ENCODE data around the gene RNF123.
"Not testable (repeated sequence)": the region's sequence is repeated elsewhere in the genome, so short reads cannot be mapped to it uniquely, and the experiment has no call there.

The RNF123 gene

DNA sequence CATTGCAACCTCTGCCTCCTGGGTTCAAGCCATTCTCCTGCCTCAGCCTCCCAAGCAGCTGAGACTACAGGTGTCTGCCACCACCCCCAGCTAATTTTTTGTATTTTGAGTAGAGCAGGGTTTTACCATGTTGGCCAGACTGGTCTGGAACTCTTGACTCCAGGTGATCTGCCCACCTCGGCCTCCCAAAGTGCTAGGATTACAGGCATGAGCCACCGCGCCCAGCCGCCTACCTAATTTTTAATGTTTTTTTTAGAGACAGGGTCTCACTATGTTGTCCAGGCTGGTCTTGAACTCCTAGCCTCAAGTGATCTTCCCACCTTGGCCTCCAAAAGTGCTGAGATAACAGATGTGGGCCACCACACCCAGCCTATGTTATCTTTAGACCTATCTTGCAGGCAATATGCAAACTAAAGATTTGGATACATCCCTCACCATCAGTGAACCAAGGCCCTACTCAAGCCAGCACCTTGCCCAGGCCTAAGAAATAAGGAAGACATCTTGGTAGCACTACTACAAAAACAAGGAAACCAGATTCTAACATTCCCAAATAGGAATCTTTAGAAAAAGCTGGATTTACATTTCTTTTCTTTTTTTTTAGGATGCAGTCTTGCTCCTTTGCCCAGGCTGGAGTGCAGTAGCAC, 40.7 kb downstream of the RNF123 start:
- Mint-ChIP-seq H3K9me3 (no peaks in the 10 kb centered on the region), H3K4me3 (no peak overlapping the region), H3K27ac (no peak overlapping the region), H3K36me3 (ENCODE audit: low read depth) (peaks cover 90% of the 10 kb centered on the region), H3K4me1 (ENCODE audit: low read depth) (peaks cover 8% of the 10 kb centered on the region), H3K27me3 (no peaks in the 10 kb centered on the region)
- intact Hi-C loops (cut with micrococcal nuclease): loop anchor here (10.0 kb wide), 1 partner anchor 55 kb away; the partner anchor contains the start of gene IP6K1

DNA sequence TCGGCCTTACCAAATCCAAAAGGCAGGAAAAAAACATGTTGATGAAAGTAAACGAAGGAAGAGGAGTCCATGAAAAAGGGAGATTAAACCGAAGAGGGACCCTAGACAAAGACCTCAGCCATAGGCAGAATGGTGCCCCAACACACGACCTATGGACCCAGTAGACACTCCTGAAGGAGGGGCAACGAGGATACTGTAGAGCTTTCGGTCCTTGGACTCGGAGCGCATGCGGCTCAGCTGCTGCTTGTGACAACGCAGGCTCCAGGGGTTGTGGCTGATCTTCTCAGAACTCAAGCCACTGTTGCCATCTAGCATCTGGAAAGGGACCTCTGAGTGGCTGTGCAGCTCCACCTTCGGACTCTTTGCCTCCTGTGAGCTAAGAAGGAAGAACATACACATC, 43.2 kb downstream of the RNF123 start:
- Mint-ChIP-seq H3K4me1 (ENCODE audit: low read depth) (no peaks in the 10 kb centered on the region), H3K9me3 (no peaks in the 10 kb centered on the region), H3K27ac (no peak overlapping the region), H3K27me3 (no peaks in the 10 kb centered on the region), H3K4me3 (no peak overlapping the region), H3K36me3 (ENCODE audit: low read depth) (peaks cover 89% of the 10 kb centered on the region)
- intact Hi-C loops (cut with micrococcal nuclease): no loop called here

DNA sequence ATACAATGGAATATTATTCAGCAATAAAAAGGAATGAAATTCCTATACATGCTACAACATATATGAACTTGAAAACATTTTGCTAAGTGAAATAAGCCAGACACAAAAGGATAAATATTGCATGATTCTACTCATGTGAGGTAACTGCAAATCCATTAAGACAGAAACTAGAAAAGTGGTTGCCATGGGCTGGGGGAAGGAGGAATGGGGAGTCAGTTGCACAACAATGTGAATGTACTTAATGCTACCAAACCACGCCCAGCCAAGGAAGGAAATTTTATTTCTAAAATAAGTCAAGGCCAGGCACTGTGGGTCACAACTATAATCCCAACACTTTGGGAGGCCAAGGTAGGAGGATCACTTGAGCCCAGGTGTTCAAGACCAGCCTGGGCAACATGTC, 44.2 kb downstream of the RNF123 start:
- Mint-ChIP-seq H3K9me3 (no peaks in the 10 kb centered on the region), H3K4me1 (ENCODE audit: low read depth) (no peaks in the 10 kb centered on the region), H3K36me3 (ENCODE audit: low read depth) (peaks cover 89% of the 10 kb centered on the region), H3K27me3 (no peaks in the 10 kb centered on the region), H3K27ac (no peak overlapping the region), H3K4me3 (no peak overlapping the region)
- intact Hi-C loops (cut with micrococcal nuclease): no loop called here

DNA sequence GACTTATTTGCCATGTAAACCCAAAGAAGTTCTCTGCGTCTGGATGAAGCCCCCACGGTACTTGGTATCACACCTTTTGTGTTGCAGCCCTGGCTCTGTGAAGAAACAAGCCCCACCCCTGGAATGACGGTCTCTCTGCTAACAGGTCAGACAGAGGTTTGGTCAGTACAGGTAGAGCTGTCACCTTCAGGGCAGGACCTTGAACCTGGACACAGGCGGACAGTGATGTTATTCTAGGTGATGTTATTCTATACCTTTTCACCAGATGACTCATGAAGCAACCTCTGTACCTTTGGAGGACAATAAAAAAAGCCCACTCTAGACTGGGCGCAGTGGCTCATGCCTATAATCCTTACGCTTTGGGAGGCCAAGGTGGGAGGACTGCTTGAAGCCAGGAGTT, 45.4 kb downstream of the RNF123 start:
- intact Hi-C loops (cut with micrococcal nuclease): no loop called here
- Mint-ChIP-seq H3K27ac (no peak overlapping the region), H3K4me3 (no peak overlapping the region), H3K4me1 (ENCODE audit: low read depth) (no peaks in the 10 kb centered on the region), H3K36me3 (ENCODE audit: low read depth) (peaks cover 94% of the 10 kb centered on the region), H3K9me3 (no peaks in the 10 kb centered on the region), H3K27me3 (no peaks in the 10 kb centered on the region)

DNA sequence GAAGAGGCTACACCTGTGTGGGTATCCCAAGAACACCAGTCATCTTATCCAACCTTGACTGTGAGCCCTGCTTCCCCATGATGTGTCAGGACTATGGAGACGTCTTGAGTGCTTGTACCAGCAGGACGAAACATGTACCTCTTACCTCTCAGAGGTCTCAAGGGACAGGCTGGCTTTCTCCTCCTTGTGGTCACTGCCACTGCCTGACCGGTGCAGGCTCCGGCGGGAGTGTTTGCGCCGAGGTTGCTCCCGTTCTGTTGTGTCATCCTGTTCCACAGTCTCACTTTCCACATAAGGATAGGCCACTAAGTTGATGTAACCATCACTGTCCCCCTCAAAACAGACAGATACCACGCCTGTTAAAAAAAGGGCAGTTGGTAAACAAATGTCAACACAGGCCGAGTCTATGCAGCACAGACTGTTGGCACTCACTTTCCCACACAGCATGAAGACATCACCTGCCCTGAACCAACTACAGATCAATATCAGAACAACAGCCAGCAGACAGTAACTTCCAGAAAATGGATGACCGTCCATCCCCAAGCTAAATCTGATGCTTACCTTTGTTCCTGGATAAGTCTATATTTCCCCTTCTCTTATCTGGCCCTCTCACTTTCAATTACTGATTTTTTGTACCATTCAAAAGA, 48.8 kb downstream of the RNF123 start:
- no peaks in the 10 kb centered on the region for H3K4me1 Mint-ChIP-seq (ENCODE audit: low read depth)
- no peak overlapping the region for H3K4me3 Mint-ChIP-seq
- intact Hi-C loops (cut with micrococcal nuclease): no loop called here
- H3K27me3 Mint-ChIP-seq: no peaks in the 10 kb centered on the region
- H3K36me3 Mint-ChIP-seq (ENCODE audit: low read depth): peaks cover 86% of the 10 kb centered on the region
- no peaks in the 10 kb centered on the region for H3K9me3 Mint-ChIP-seq
- H3K27ac Mint-ChIP-seq: no peak overlapping the region

DNA sequence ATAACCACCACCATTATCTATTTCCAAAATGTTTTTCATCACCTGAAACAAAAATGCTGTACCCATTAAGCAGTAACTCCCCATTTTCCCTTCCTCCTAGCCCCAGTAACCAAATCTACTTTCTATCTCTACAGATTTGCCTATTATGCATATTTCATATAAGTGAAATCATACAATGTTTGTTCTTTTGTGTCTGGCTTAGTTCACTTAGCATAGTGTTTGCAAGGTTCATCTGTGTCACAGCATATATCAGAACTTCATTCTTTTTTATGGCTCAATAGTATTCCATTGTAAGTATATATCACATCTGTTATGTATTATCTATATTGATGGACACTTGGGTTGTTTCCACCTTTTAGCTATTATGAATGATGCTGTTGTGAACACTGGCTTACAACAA, 51.1 kb downstream of the RNF123 start:
- Mint-ChIP-seq H3K36me3 (ENCODE audit: low read depth) (peaks cover 83% of the 10 kb centered on the region), H3K27me3 (no peaks in the 10 kb centered on the region), H3K27ac (no peak overlapping the region), H3K9me3 (no peaks in the 10 kb centered on the region), H3K4me1 (ENCODE audit: low read depth) (no peaks in the 10 kb centered on the region), H3K4me3 (no peak overlapping the region)
- intact Hi-C loops (cut with micrococcal nuclease): no loop called here

DNA sequence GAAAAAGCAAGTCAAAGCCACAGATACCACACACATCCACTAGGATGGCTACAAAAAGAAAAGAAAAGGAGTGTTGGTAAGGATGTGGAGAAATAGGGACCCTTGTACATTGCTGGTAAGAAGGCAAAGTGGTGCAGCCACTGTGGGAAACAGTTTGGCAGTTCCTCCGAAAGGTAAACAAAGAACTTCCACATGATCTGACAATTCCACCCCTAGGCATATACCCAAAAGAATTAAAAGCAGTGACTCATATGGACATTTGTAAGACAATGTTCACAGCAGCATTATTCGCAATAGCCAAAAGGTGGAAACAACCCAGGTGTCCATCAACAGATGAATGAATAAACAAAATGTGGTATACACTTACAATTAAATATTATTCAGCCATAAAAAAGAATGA, 56.6 kb downstream of the RNF123 start:
- Mint-ChIP-seq H3K4me3 (no peak overlapping the region), H3K36me3 (ENCODE audit: low read depth) (peaks cover 77% of the 10 kb centered on the region)

DNA sequence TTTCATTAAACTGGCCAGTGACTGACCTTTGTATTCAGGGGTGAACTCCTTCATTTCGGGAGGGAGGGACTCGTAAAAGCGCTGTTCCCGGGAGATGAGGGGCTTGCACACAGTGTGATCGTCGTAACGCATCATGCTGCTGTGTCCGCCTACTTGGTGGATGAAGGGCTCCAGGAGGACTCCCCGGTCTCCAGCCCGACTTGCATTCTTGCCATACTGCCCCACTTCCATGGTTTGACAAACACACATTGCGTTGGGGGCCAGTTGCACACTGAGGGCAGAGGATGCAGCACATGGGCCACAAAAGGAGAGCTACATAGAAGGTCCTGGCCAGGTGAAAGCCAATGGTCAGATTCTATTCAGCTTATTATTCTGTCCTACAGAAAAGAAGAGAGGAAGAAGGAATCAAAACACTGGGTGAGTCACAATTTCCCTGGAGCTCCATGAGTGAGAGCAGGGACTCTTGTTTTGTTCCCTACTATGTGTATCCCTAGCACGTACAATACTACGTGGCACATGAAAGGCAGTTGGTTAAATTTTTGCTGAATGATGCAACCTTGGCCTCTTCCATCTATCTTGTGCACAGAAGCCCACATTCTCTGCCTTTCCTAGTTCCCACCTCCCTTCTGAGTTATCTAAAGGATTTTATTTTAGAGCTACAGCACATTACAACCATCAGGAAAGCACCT, 58.6 kb downstream of the RNF123 start:
- Mint-ChIP-seq H3K9me3 (no peaks in the 10 kb centered on the region), H3K27ac (no peak overlapping the region), H3K4me3 (no peak overlapping the region), H3K4me1 (ENCODE audit: low read depth) (peaks cover 2% of the 10 kb centered on the region), H3K27me3 (no peaks in the 10 kb centered on the region), H3K36me3 (ENCODE audit: low read depth) (peaks cover 70% of the 10 kb centered on the region)
- intact Hi-C loops (cut with micrococcal nuclease): no loop called here

More for the DNA sequence above, 56.6 kb downstream of the RNF123 start:
- Mint-ChIP-seq H3K4me1 (ENCODE audit: low read depth) (no peaks in the 10 kb centered on the region), H3K27me3 (no peaks in the 10 kb centered on the region), H3K27ac (no peak overlapping the region), H3K9me3 (no peaks in the 10 kb centered on the region)
- intact Hi-C loops (cut with micrococcal nuclease): no loop called here

DNA sequence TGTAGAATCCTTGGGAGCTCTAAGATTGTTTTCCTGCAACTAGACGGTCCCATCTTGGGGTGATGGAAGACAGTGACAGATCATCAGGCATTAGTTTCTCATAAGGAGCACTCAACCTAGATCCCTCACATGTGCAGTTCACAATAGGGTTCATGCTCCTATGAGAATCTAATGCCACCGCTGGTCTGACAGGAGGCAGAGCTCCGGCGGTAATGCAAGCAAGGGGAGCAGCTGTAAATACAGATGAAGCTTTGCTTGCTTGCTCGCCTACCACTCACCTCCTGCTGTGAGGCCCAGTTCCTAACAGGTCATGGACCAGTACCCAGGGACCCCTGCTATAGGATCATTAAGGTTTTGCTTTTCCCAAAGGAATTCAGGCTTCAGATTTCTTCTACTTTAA, 59.5 kb downstream of the RNF123 start:
- peaks cover 67% of the 10 kb centered on the region for H3K36me3 Mint-ChIP-seq (ENCODE audit: low read depth)
- H3K27ac Mint-ChIP-seq; H3K9me3 Mint-ChIP-seq; H3K4me3 Mint-ChIP-seq; H3K4me1 Mint-ChIP-seq (ENCODE audit: low read depth); H3K27me3 Mint-ChIP-seq; intact Hi-C loops (cut with micrococcal nuclease): not testable (repeated sequence)

DNA sequence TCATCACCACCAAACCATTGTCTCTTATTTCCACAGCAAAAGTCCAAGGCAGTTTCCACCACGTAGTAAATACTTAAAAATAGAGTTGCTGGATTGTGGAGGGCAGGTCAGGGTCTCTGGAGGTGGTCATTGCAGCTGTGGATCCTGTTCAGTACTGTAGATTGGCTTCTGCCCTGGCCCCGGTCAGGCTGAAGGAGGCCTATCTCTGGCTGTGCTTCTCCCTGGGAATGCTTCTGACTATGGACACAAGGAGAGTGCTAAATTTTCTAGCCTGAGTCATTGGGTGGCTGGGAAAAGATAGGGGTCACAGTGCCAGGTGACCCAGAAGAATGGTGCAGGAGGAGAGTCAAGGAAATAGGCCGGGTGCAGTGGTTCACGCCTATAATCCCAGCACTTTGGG, 60.7 kb downstream of the RNF123 start:
- no peak overlapping the region for H3K4me3 Mint-ChIP-seq
- peaks cover 58% of the 10 kb centered on the region for H3K36me3 Mint-ChIP-seq (ENCODE audit: low read depth)
- no peak overlapping the region for H3K27ac Mint-ChIP-seq
- peaks cover 16% of the 10 kb centered on the region for H3K4me1 Mint-ChIP-seq (ENCODE audit: low read depth)
- no peaks in the 10 kb centered on the region for H3K9me3 Mint-ChIP-seq
- intact Hi-C loops (cut with micrococcal nuclease): no loop called here
- H3K27me3 Mint-ChIP-seq: no peaks in the 10 kb centered on the region

DNA sequence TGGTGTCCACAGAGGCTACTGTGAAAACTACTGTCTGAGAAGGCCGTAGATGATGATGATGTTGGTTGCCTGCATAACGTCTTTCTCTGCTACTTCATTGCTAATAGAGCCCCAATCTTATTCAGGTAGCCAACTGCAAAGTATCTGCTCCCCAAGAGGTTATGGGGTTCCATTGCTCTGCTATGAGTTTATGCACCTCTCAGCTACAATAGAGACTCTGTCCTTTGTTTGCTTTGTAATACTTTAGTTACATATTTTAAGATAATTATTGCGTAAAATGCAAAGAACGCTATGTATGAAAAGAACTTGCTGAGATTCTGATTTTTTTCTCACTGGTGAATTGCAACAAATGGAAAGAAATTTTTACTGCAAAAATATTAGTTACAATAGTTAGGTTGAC, 62.1 kb downstream of the RNF123 start:
- intact Hi-C loops (cut with micrococcal nuclease): no loop called here
- Mint-ChIP-seq H3K27ac (no peak overlapping the region), H3K4me1 (ENCODE audit: low read depth) (peaks cover 16% of the 10 kb centered on the region), H3K4me3 (no peak overlapping the region), H3K36me3 (ENCODE audit: low read depth) (peaks cover 56% of the 10 kb centered on the region), H3K27me3 (no peaks in the 10 kb centered on the region), H3K9me3 (no peaks in the 10 kb centered on the region)

DNA sequence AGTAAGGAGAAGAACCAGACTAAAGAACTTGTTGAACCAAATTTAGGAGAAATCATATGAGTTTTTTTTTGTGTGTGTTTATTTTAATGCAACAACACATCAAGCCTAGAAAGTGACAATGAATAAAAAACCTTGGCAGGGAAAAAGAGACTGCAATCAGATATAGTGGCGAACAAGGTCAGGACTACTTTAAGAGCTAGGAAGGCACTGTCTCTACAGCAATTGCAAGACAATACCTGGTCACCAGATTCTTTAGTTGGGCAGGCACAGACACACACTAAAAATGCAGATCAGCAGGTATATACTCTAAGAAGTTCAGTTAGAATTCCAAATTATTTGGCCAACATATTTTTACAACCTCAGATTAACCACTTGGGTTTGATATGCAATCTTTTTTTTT, 65.2 kb downstream of the RNF123 start:
- H3K27ac Mint-ChIP-seq: no peak overlapping the region
- no peak overlapping the region for H3K4me3 Mint-ChIP-seq
- H3K27me3 Mint-ChIP-seq: no peaks in the 10 kb centered on the region
- H3K9me3 Mint-ChIP-seq: no peaks in the 10 kb centered on the region
- H3K4me1 Mint-ChIP-seq (ENCODE audit: low read depth): peaks cover 20% of the 10 kb centered on the region
- peaks cover 30% of the 10 kb centered on the region for H3K36me3 Mint-ChIP-seq (ENCODE audit: low read depth)
- intact Hi-C loops (cut with micrococcal nuclease): no loop called here

DNA sequence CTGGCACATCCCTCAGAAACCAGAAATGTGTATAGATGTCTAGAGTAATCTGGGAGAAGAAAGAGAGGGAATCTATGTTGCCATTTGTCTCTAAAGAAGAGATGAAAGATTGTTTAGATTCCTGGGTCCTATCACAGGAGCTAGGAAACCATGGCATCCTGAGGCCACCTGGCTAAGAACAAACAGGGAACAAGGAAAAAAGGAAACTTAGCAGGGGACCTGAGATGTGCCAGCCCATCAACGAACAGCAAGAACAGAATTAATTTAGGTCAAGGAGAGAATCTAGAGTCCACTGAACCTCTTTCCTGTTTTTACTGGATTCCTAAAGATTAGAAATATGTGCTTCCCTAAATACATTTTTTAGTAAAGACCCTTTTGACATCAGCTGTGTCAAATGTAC, 66.7 kb downstream of the RNF123 start:
- H3K27ac Mint-ChIP-seq: no peak overlapping the region
- H3K36me3 Mint-ChIP-seq (ENCODE audit: low read depth): peaks cover 21% of the 10 kb centered on the region
- H3K4me3 Mint-ChIP-seq: no peak overlapping the region
- H3K27me3 Mint-ChIP-seq: no peaks in the 10 kb centered on the region
- intact Hi-C loops (cut with micrococcal nuclease): no loop called here
- peaks cover 28% of the 10 kb centered on the region for H3K4me1 Mint-ChIP-seq (ENCODE audit: low read depth)
- no peaks in the 10 kb centered on the region for H3K9me3 Mint-ChIP-seq

DNA sequence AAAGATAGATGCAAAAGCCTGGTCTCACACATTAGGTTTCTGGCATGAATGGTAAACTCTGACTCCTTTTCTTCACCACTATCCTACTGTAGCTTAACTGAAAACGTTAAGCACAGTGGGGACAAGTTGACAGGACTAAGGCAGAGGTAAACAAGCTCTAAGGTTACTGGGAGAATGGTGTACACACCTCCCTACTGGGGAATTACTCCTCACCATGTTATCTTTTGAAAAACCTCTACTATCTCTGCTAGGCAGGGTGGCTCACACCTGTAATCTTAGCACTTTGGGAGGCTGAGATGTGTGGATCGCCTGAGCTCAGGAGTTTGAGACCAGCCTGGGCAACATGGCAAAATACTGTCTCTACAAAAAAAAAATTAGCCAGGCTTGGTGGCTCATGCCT, 67.8 kb downstream of the RNF123 start:
- Mint-ChIP-seq H3K9me3 (no peaks in the 10 kb centered on the region), H3K4me1 (ENCODE audit: low read depth) (peaks cover 28% of the 10 kb centered on the region), H3K27ac (no peak overlapping the region), H3K27me3 (no peaks in the 10 kb centered on the region), H3K4me3 (no peak overlapping the region), H3K36me3 (ENCODE audit: low read depth) (peaks cover 21% of the 10 kb centered on the region)
- intact Hi-C loops (cut with micrococcal nuclease): no loop called here
